SH-SY5Y (cell line): ENCODE measurements around the gene PROC.

Experiments used
- GATA2 ChIP-seq: IDR thresholded peaks from 2 replicates; pipeline ENCODE4 v1.6.1; 2011; ENCODE audit warnings: mild to moderate bottlenecking, low read depth, low read length
- GATA3 ChIP-seq: IDR thresholded peaks from 2 replicates; pipeline ENCODE4 v1.6.1; 2011; ENCODE audit warnings: low read depth, mild to moderate bottlenecking, low read length, moderate library complexity

GRCh38 chr2:127386246-127386645, 32.0 kb upstream of the PROC start:
- TF ChIP-seq GATA2 = no peak
- TF ChIP-seq GATA3 = no peak
